Thymus (tissue), 11 donors: ENCODE data around the gene STK32C. TPM values are rescaled to one million over a fixed set of nuclear protein-coding genes. Genes with fewer than 3 reads are reported as not detected.

ENCODE experiments used
- DNase-seq, 9 donors: peaks; one replicate each; pipeline ENCODE4 v3.0.0-alpha.2; 2013; ENCODE audit warnings: low spot score in 9 of 9, low read depth in 6 of 9, missing footprints in 1 of 9
- H3K27ac ChIP-seq, 2 donors: one replicate each; pipeline ENCODE4 v1.5.1; 2013; ENCODE audit warnings: control low read depth in 1 of 2, low read depth in 1 of 2, low read length in 1 of 2, mild to moderate bottlenecking in 1 of 2, moderate library complexity in 1 of 2
- H3K27me3 ChIP-seq, 2 donors: one replicate each; pipeline ENCODE4 v1.5.1; 2013; ENCODE audit warnings: low read length in 1 of 2; ENCODE audit not compliant: control insufficient read depth in 2 of 2, insufficient read depth in 1 of 2
- H3K36me3 ChIP-seq, 2 donors: one replicate each; pipeline ENCODE4 v1.5.1; 2013; ENCODE audit warnings: low read length in 1 of 2, mild to moderate bottlenecking in 1 of 2, moderate library complexity in 1 of 2; ENCODE audit not compliant: control insufficient read depth in 2 of 2, insufficient read depth in 2 of 2
- H3K4me1 ChIP-seq, 2 donors: one replicate each; pipeline ENCODE4 v1.5.1; 2013; ENCODE audit warnings: low read length in 2 of 2; ENCODE audit not compliant: control insufficient read depth in 2 of 2, insufficient read depth in 2 of 2
- H3K4me3 ChIP-seq, 2 donors: one replicate each; pipeline ENCODE4 v1.5.1; 2013; ENCODE audit warnings: low read length in 2 of 2, control low read depth in 1 of 2, mild to moderate bottlenecking in 1 of 2
- H3K9me3 ChIP-seq, 2 donors: one replicate each; pipeline ENCODE4 v1.5.1; 2013; ENCODE audit warnings: low read length in 1 of 2, mild to moderate bottlenecking in 1 of 2; ENCODE audit not compliant: control insufficient read depth in 2 of 2, insufficient read depth in 1 of 2
- WGBS: extraction: QIAGEN DNeasy Blood & Tissue Kit; methylation state at CpG from one replicate; pipeline ENCODE4 v1.1.7; 2013; 5-methylcytosine and 5-hydroxymethylcytosine counted together
- polyA plus RNA-seq: library from polyadenylated mRNA; stranded (reverse); fragments of 200-250 nt; gene quantifications from one replicate; pipeline ENCODE4 v1.2.3, GENCODE V29; 2013
- total RNA-seq: library from RNA; stranded (reverse); fragments of 120-200 nt; gene quantifications from one replicate; pipeline ENCODE4 v1.2.4, GENCODE V29; 2013
- donor health status: healthy.

The STK32C gene
- total and polyA plus RNA-seq, 2 donors = 18.2 to 18.7 TPM

- 80% methylated on average over 26 of the region's 26 CpGs for WGBS
- no peaks in the 10 kb centered on the region for H3K4me1 ChIP-seq
- no peak overlapping the region for H3K27ac ChIP-seq
- H3K4me3 ChIP-seq = no peak overlapping the region
- no peak for DNase-seq
- H3K27me3 ChIP-seq = peaks cover 0 to 17% of the 10 kb centered on the region in 2 donors
- no peaks in the 10 kb centered on the region for H3K36me3 ChIP-seq
- H3K9me3 ChIP-seq = no peaks in the 10 kb centered on the region
Observed at GRCh38 chr10:132172091-132173066, 135.4 kb downstream of the STK32C start.

GRCh38 chr10:132170561-132171361 is 137.0 kb downstream of the STK32C start:
- 81% methylated on average over 36 of the region's 36 CpGs for WGBS
- no peak for DNase-seq
- no peaks in the 10 kb centered on the region for H3K36me3 ChIP-seq
- H3K27me3 ChIP-seq = peaks cover 0 to 6% of the 10 kb centered on the region in 2 donors
- no peaks in the 10 kb centered on the region for H3K4me1 ChIP-seq
- H3K9me3 ChIP-seq = no peaks in the 10 kb centered on the region
- no peak overlapping the region for H3K27ac ChIP-seq
- H3K4me3 ChIP-seq = no peak overlapping the region

- no peak overlapping the region for H3K4me3 ChIP-seq
- no peaks in the 10 kb centered on the region for H3K9me3 ChIP-seq
- no peaks in the 10 kb centered on the region for H3K36me3 ChIP-seq
- 89% methylated on average over 46 of the region's 46 CpGs for WGBS
- DNase-seq = no peak
- H3K27ac ChIP-seq = no peak overlapping the region
- no peaks in the 10 kb centered on the region for H3K4me1 ChIP-seq
- peaks cover 0 to 4% of the 10 kb centered on the region in 2 donors for H3K27me3 ChIP-seq
Observed at GRCh38 chr10:132169766-132170560, 137.8 kb downstream of the STK32C start.

GRCh38 chr10:132169031-132169765 is 138.6 kb downstream of the STK32C start:
- Histone ChIP-seq H3K9me3 (no peaks in the 10 kb centered on the region), H3K27me3 (peaks cover 0 to 11% of the 10 kb centered on the region in 2 donors), H3K36me3 (no peaks in the 10 kb centered on the region), H3K4me1 (no peaks in the 10 kb centered on the region), H3K27ac (no peak overlapping the region), H3K4me3 (no peak overlapping the region)
- no peak for DNase-seq
- 91% methylated on average over 42 of the region's 42 CpGs for WGBS

- DNase-seq = no peak
- H3K27me3 ChIP-seq = peaks cover 0 to 15% of the 10 kb centered on the region in 2 donors
- WGBS = 82% methylated on average over 28 of the region's 28 CpGs
- no peak overlapping the region for H3K27ac ChIP-seq
- H3K4me3 ChIP-seq = no peak overlapping the region
- no peaks in the 10 kb centered on the region for H3K9me3 ChIP-seq
- no peaks in the 10 kb centered on the region for H3K4me1 ChIP-seq
- no peaks in the 10 kb centered on the region for H3K36me3 ChIP-seq
Observed at GRCh38 chr10:132168571-132169030, 139.1 kb downstream of the STK32C start.

- Histone ChIP-seq H3K36me3 (no peaks in the 10 kb centered on the region), H3K27me3 (peaks cover 0 to 19% of the 10 kb centered on the region in 2 donors), H3K4me3 (no peak overlapping the region), H3K9me3 (no peaks in the 10 kb centered on the region), H3K4me1 (peaks cover 0 to 2% of the 10 kb centered on the region in 2 donors), H3K27ac (no peak overlapping the region)
- WGBS = 88% methylated on average over 17 of the region's 17 CpGs
- no peak for DNase-seq
Observed at GRCh38 chr10:132167976-132168375, 139.8 kb downstream of the STK32C start.

- WGBS = 93% methylated on average over 22 of the region's 22 CpGs
- Histone ChIP-seq H3K9me3 (no peaks in the 10 kb centered on the region), H3K36me3 (no peaks in the 10 kb centered on the region), H3K27ac (no peak overlapping the region), H3K4me3 (no peak overlapping the region), H3K27me3 (peaks cover 0 to 21% of the 10 kb centered on the region in 2 donors), H3K4me1 (peaks cover 0 to 8% of the 10 kb centered on the region in 2 donors)
- no peak for DNase-seq
Observed at GRCh38 chr10:132167041-132167674, 140.6 kb downstream of the STK32C start.
